Lower leg skin (tissue), 3 donors: ENCODE results near the gene MMP11.

ENCODE experiments used
- CTCF ChIP-seq, 3 donors: fragments of 450-650 bp; IDR thresholded peaks; one replicate each; pipeline ENCODE4 v1.5.1; 2016; ENCODE audit warnings: antibody characterized with exemption in 3 of 3, mild to moderate bottlenecking in 3 of 3, moderate library complexity in 2 of 3
- POLR2A ChIP-seq, 2 donors: fragments of 450-650 bp; IDR thresholded peaks; one replicate each; pipeline ENCODE4 v1.6.1; 2016 to 2017; ENCODE audit warnings: antibody characterized with exemption in 2 of 2, mild to moderate bottlenecking in 1 of 2, moderate library complexity in 1 of 2

GRCh38 chr22:23827351-23827995, 54.8 kb downstream of the MMP11 start:
- no peak for TF ChIP-seq CTCF (IDR thresholded peaks at IDR 0.05)
- no peak for TF ChIP-seq POLR2A (IDR thresholded peaks at IDR 0.05)
